ENCODE results near the gene GSK3A.

GSK3A gene

GRCh38 chr19:42229301-42229854, 13.0 kb downstream of the GSK3A start:
- FAIRE-seq (no peak), DNase-seq (ENCODE audit: insufficient read length, low spot score) (no peak)
- TF ChIP-seq CTCF (IDR thresholded peaks at IDR 0.05; ENCODE audit: insufficient read depth, missing control alignments): no peak

- FAIRE-seq (no peak), DNase-seq (ENCODE audit: insufficient read length, low spot score) (no peak)
- TF ChIP-seq CTCF (IDR thresholded peaks at IDR 0.05; ENCODE audit: insufficient read depth, missing control alignments): no peak
These were observed 13.8 kb downstream of the GSK3A start for GRCh38 chr19:42228641-42229040.

- TF ChIP-seq CTCF (IDR thresholded peaks at IDR 0.05; ENCODE audit: insufficient read depth, missing control alignments): no peak
- FAIRE-seq (no peak), DNase-seq (ENCODE audit: insufficient read length, low spot score) (no peak)
These were observed 15.5 kb downstream of the GSK3A start for GRCh38 chr19:42226886-42227285.

GRCh38 chr19:42225718-42226292, 16.6 kb downstream of the GSK3A start:
- no peak for FAIRE-seq
- TF ChIP-seq CTCF (IDR thresholded peaks at IDR 0.05; ENCODE audit: insufficient read depth, missing control alignments): no peak
- DNase-seq (ENCODE audit: insufficient read length, low spot score): no peak

GRCh38 chr19:42224940-42225717, 17.3 kb downstream of the GSK3A start:
- TF ChIP-seq CTCF (IDR thresholded peaks at IDR 0.05; ENCODE audit: insufficient read depth, missing control alignments): no peak
- FAIRE-seq (no peak), DNase-seq (ENCODE audit: insufficient read length, low spot score) (no peak)

GRCh38 chr19:42220751-42221097, 21.7 kb downstream of the GSK3A start:
- FAIRE-seq: no peak
- TF ChIP-seq CTCF (IDR thresholded peaks at IDR 0.05; ENCODE audit: insufficient read depth, missing control alignments): no peak
- no peak for DNase-seq (ENCODE audit: insufficient read length, low spot score)

All from D721Med (cell line).